ENCODE results near the gene YWHAG. TPM values are rescaled to one million over a fixed set of nuclear protein-coding genes. Genes with fewer than 3 reads are reported as not detected.

YWHAG gene
- polyA plus RNA-seq, 1 of the 3 experiments (the other 2 are of a cell fraction), result 60.4 TPM

- Histone ChIP-seq H3K27ac (ENCODE audit: low read depth in 2 of 2, low read length in 1 of 2) (no peak overlapping the region), H3K27me3 (ENCODE audit: insufficient read depth) (no peaks in the 10 kb centered on the region), H3K9me3 (no peaks in the 10 kb centered on the region), H3K9me2 (no peaks in the 10 kb centered on the region), H3K4me1 (ENCODE audit: control insufficient read depth in 1 of 2, insufficient read depth in 2 of 2, low read depth in 1 of 2, low read length in 1 of 2) (peaks cover 3 to 8% of the 10 kb centered on the region in 2 experiments; a peak in 2 of 4 replicates), H2AFZ (ENCODE audit: low read depth) (peak overlapping the region; percentile 100), H3K4me2 (peak overlapping the region; percentile 83), H4K20me1 (ENCODE audit: insufficient read depth) (no peaks in the 10 kb centered on the region), H3F3A (replicated peaks; ENCODE audit: insufficient read depth) (peaks cover 5% of the 10 kb centered on the region), H3K9ac (peak overlapping the region; percentile 77), H3K4me3 (ENCODE audit: low read depth in 2 of 2, low read length in 1 of 2) (peak overlapping the region; percentile 41 to 68), H3K79me2 (ENCODE audit: insufficient read depth) (no peaks in the 10 kb centered on the region), H3K36me3 (replicated peaks in 1 of 2; ENCODE audit: control insufficient read depth in 1 of 2, insufficient read depth in 2 of 2, low read length in 1 of 2) (no peaks in the 10 kb centered on the region)
- ChIA-PET POLR2A (no interaction called here), CTCF (interaction anchor here (2.2 to 31.3 kb wide), 6 partner anchors 11 to 103 kb away, joined by 11 to 774 read pairs (median 24); partner anchors contain the start of gene SRRM3)
- DNase-seq, result peak; percentile 83
- TF ChIP-seq GABPA (IDR thresholded peaks at IDR 0.05; ENCODE audit: low read depth) (no peak), RXRA (IDR thresholded peaks at IDR 0.05; ENCODE audit: borderline replicate concordance, low read depth) (no peak), RFX5 (IDR thresholded peaks at IDR 0.05; ENCODE audit: low read length) (no peak), NFIC (IDR thresholded peaks at IDR 0.05; ENCODE audit: borderline replicate concordance) (no peak), CHD2 (IDR thresholded peaks at IDR 0.05; ENCODE audit: low read length, partially characterized antibody) (no peak), IRF3 (IDR thresholded peaks at IDR 0.05; ENCODE audit: low read depth, low read length) (no peak), PBX3 (IDR thresholded peaks at IDR 0.05) (no peak), ZBTB33 (IDR thresholded peaks at IDR 0.05; ENCODE audit: borderline replicate concordance, low read depth) (no peak)
- WGBS (ENCODE audit: low lambda C conversion rate), result 9% methylated on average over 29 of the region's 63 CpGs
Measured at GRCh38 chr7:76281006-76281705, 77.6 kb downstream of the YWHAG start.

- peak; percentile 18; the same call in 1 of the 2 replicates for TF ChIP-seq RAD21 (IDR thresholded peaks at IDR 0.05; ENCODE audit: low read length)
- TF ChIP-seq MAX (IDR thresholded peaks at IDR 0.05; ENCODE audit: low read depth), result no peak
- no peaks in the 10 kb centered on the region for H4K20me1 ChIP-seq (ENCODE audit: insufficient read depth)
- H3K4me2 ChIP-seq, result peak overlapping the region; percentile 83; the same call in 1 of the 2 replicates
- ChIA-PET POLR2A (interaction anchor here (1.0 kb wide), 1 partner anchor 9 kb away, joined by 3 read pairs; no protein-coding TSS in a partner anchor), CTCF (interaction anchor here (5.1 to 31.3 kb wide), 2 partner anchors 34 to 102 kb away, joined by 35 to 774 read pairs; no protein-coding TSS in a partner anchor)
- H3K27ac ChIP-seq (ENCODE audit: low read depth in 2 of 2, low read length in 1 of 2), result no peak overlapping the region
- WGBS (ENCODE audit: low lambda C conversion rate), result 31% methylated on average over 24 of the region's 25 CpGs
- no peaks in the 10 kb centered on the region for H3K27me3 ChIP-seq (ENCODE audit: insufficient read depth)
- no peak overlapping the region for H3K9ac ChIP-seq
- peaks cover 3 to 8% of the 10 kb centered on the region in 2 experiments; a peak in 2 of 4 replicates for H3K4me1 ChIP-seq (ENCODE audit: control insufficient read depth in 1 of 2, insufficient read depth in 2 of 2, low read depth in 1 of 2, low read length in 1 of 2)
- no peak overlapping the region for H3K4me3 ChIP-seq (ENCODE audit: low read depth in 2 of 2, low read length in 1 of 2)
- H3K9me2 ChIP-seq, result no peaks in the 10 kb centered on the region
- H3K36me3 ChIP-seq (replicated peaks in 1 of 2; ENCODE audit: control insufficient read depth in 1 of 2, insufficient read depth in 2 of 2, low read length in 1 of 2), result no peaks in the 10 kb centered on the region
- H2AFZ ChIP-seq (ENCODE audit: low read depth), result no peak overlapping the region
- peaks cover 5% of the 10 kb centered on the region for H3F3A ChIP-seq (replicated peaks; ENCODE audit: insufficient read depth)
- DNase-seq, result peak; percentile 91
- no peaks in the 10 kb centered on the region for H3K79me2 ChIP-seq (ENCODE audit: insufficient read depth)
- no peaks in the 10 kb centered on the region for H3K9me3 ChIP-seq
Measured at GRCh38 chr7:76280408-76280807, 78.4 kb downstream of the YWHAG start.

All from SK-N-SH (cell line).